Myocyte (in vitro differentiated cells): ENCODE data around the gene MAST4. TPM values are rescaled to one million over a fixed set of nuclear protein-coding genes. Genes with fewer than 3 reads are reported as not detected.

Experiments
- DNase-seq: peaks from one replicate; pipeline ENCODE4 v3.0.0-alpha.2; 2012; ENCODE audit warnings: low read depth
- total RNA-seq: library from RNA; depleted of rRNA; stranded (reverse); fragments of >200 nt; gene quantifications from 2 replicates; pipeline ENCODE4 v1.2.3, GENCODE V29; 2014

MAST4 gene
- total RNA-seq, 1 donor from 2014 or later: 7.6 TPM

- no peak for DNase-seq
These were observed 7.0 kb downstream of the MAST4 start for GRCh38 chr5:66603164-66603563.

GRCh38 chr5:66603881-66604280 is 7.7 kb downstream of the MAST4 start:
- DNase-seq: no peak

GRCh38 chr5:66606713-66607112 is 10.5 kb downstream of the MAST4 start:
- no peak for DNase-seq

- DNase-seq: no peak
These were observed 12.3 kb downstream of the MAST4 start for GRCh38 chr5:66608501-66608900.

- no peak for DNase-seq
These were observed 13.4 kb downstream of the MAST4 start for GRCh38 chr5:66609615-66610014.

- no peak for DNase-seq
These were observed 16.0 kb downstream of the MAST4 start for GRCh38 chr5:66612226-66612625.

GRCh38 chr5:66615136-66615535 is 18.9 kb downstream of the MAST4 start:
- DNase-seq: no peak

GRCh38 chr5:66615894-66616293 is 19.7 kb downstream of the MAST4 start:
- DNase-seq: no peak

- no peak for DNase-seq
These were observed 20.5 kb downstream of the MAST4 start for GRCh38 chr5:66616520-66617225.

- DNase-seq: no peak
These were observed 21.2 kb downstream of the MAST4 start for GRCh38 chr5:66617226-66617861.

- no peak for DNase-seq
These were observed 22.0 kb downstream of the MAST4 start for GRCh38 chr5:66617991-66618768.

GRCh38 chr5:66620711-66621110 is 24.5 kb downstream of the MAST4 start:
- no peak for DNase-seq

GRCh38 chr5:66621146-66621545 is 25.0 kb downstream of the MAST4 start:
- DNase-seq: no peak

GRCh38 chr5:66621736-66622135 is 25.5 kb downstream of the MAST4 start:
- no peak for DNase-seq

GRCh38 chr5:66628561-66628960 is 32.4 kb downstream of the MAST4 start:
- no peak for DNase-seq

- peak; percentile 63 for DNase-seq
These were observed 33.3 kb downstream of the MAST4 start for GRCh38 chr5:66629446-66629845.

- DNase-seq: no peak
These were observed 37.6 kb downstream of the MAST4 start for GRCh38 chr5:66633754-66634153.

GRCh38 chr5:66634601-66635000 is 38.4 kb downstream of the MAST4 start:
- DNase-seq: no peak

GRCh38 chr5:66637994-66638393 is 41.8 kb downstream of the MAST4 start:
- no peak for DNase-seq

- no peak for DNase-seq
These were observed 42.8 kb downstream of the MAST4 start for GRCh38 chr5:66639037-66639436.

- no peak for DNase-seq
These were observed 46.3 kb downstream of the MAST4 start for GRCh38 chr5:66642538-66642937.

GRCh38 chr5:66643387-66643786 is 47.2 kb downstream of the MAST4 start:
- DNase-seq: no peak
